T47D (cell line): ENCODE data around the gene STON1.
"Not testable (repeated sequence)": the region's sequence is repeated elsewhere in the genome, so short reads cannot be mapped to it uniquely, and the experiment has no call there.

Experiments
- DNase-seq, 2 experiments: peaks; one replicate each; pipeline versions ENCODE4 v3.0.0 to v3.0.0-alpha.2; 2011 to 2012; ENCODE audit warnings: low read depth in 1 of 2, low spot score in 1 of 2
- JUND ChIP-seq: IDR thresholded peaks from 2 replicates; pipeline ENCODE4 v1.6.1; 2012; ENCODE audit warnings: low read depth
- in situ Hi-C: cut with HindIII; loops from 2 replicates; pipeline ENCODE4 v1.10.0; 2016; ENCODE audit warnings: low sequenced_read_pairs, low pct_unique_long_range_greater_than_20kb

The STON1 gene

DNA sequence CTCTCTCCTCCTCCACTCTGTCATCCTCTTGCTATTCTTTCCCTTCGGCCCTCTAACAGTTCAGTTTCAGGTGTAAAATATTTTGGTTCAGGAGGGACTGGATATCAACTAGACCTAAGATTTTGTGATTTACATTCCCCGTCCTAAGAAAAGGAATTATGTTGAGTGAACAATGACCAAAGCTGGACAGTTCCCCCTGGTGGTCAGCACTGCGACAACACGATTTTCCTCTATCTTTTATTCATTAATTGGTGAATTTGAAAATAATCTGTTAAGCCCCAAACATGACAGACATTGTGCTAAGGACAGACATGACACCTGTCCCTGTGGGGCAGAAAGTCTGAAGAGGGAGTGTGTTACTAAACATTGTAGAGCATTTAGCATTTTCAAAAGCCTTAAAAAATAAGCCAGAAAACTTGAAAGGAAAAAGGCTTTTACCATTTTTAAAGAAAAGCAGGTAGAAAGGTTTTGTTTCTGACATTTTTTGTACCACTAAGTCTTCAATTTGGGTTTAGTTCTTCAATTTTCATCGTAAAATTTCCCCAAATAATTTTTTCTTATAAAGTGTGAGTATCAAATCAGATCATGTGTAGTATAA is 59.3 kb downstream of the STON1 start:
- TF ChIP-seq JUND = no peak
- in situ Hi-C loops = no loop called here
- peak in 1 of 2 experiments; percentile 36 for DNase-seq

DNA sequence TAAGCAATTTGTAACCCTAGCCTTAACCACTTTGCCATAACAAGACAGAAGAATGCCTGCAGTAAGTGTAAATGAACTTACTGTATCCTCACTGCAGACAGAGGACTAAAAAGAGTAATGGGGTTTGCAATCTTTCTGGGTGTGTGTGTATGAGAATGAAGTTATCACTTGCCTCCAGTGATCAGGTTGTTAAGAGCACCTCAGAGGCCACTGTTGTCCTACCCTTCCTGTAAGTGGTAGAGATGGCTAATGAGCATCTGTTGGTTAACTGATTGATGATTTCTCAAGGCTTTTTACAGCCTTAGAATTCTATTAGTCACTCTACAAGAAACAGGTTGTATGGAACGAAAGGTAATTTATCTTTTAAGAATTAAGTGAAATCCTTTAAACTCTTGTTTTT is 60.1 kb downstream of the STON1 start:
- in situ Hi-C loops = no loop called here
- DNase-seq = no peak
- TF ChIP-seq JUND = no peak

DNA sequence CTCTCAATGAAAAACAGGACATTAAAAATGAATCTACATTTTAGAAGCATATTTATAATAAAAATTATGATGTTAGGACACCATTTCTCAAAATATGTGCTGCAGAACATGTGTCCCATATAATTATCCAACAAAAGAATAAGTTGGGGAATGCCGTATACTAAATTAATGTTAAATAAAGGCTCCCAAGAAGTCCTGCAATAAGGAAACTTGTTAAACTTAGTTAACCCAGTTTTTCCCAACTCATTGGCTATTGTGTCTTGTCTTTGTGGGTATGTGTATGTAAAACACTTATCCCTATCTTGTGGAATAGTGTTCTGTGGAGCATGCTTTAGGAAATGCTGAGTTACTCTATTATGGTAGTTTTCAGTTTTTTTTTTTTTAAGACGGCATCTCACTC is 62.1 kb downstream of the STON1 start:
- no peak for TF ChIP-seq JUND
- DNase-seq = no peak
- in situ Hi-C loops = no loop called here

DNA sequence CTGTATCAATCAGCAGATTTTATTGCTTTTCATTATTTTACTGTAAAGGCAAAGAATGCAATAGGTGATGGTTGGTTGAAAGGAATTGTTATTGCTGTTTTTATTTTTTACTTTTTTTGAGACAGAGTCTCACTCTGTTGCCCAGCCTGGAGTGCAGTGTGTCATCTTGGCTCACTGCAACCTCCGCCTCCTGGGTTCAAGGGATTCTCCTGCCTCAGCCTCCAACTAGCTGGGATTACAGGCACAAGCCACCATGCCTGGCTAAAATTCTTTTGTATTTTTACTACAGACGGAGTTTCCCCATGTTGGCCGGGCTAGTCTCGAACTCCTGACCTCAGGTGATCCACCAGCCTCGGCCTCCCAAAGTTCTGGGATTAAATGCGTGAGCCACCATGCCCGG is 66.8 kb downstream of the STON1 start:
- in situ Hi-C loops, DNase-seq: not testable (repeated sequence)

DNA sequence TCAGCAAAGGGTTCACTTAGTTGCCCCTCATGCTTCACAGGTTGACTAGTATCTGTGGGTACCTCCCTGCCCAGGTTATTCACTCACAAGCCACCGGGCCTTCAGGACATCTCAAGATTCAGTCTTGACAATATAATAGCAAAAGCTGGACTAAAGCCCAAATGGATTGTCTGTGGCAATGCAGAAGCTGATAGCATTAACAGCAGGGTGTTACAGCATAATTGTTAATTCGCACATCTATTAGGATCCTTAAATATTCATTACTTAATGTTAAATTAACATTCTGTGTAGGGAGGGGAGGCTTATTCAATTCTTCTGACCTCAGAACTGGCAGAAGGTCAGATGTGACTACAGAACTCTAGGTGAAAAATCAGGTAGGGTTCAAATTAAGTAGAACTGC is 67.5 kb downstream of the STON1 start:
- TF ChIP-seq JUND = no peak
- in situ Hi-C loops = no loop called here
- DNase-seq = no peak

DNA sequence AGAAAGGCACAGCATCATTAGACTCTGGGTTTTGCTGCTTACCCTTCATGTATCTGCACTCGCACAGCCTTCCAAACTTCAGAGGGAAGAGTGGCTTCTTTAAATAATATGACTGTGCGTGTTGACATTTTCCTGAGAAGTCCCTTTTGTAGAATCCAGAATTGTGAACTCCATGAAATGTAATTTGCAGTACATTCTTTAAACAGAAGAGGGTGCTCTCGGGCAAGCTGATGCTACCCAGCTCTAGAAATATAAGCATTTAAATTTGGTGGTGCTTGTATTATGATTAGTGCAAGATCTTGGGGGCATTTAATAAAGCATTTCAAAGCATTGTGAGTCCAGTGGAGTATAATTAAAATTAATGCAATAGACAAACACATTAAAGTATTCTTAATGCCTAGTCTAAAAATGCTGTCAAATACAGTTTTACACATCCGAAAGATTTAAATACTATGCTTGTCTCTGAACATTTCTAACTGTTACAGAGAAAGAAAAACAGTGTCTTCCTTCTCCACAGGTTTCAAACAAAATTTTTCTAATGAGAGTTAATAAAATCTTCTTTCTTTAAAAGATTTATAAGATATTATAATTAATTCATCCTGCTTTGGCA is 70.4 kb downstream of the STON1 start:
- peak in 1 of 2 experiments; percentile 49 for DNase-seq
- no peak for TF ChIP-seq JUND
- in situ Hi-C loops = no loop called here

DNA sequence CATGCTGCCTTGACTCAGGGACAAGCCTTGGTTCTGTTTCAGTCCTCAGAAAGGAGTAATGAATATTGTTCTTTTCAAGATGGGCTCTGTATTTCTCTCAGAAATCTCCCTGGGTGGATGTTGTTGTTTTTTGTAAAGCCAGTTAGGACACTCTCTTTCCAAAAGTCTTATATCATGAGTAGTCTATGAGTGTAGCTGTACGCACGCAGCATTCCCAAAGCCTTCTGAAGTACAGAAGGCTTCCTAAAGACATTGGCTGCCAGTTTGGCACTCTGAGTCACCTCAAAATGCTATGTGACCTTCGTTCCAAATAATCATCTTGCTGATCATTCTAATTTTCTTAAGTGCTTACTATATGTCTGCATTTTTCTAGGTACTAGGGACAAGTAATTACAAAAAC is 71.0 kb downstream of the STON1 start:
- no peak for DNase-seq
- TF ChIP-seq JUND = no peak
- in situ Hi-C loops = no loop called here

DNA sequence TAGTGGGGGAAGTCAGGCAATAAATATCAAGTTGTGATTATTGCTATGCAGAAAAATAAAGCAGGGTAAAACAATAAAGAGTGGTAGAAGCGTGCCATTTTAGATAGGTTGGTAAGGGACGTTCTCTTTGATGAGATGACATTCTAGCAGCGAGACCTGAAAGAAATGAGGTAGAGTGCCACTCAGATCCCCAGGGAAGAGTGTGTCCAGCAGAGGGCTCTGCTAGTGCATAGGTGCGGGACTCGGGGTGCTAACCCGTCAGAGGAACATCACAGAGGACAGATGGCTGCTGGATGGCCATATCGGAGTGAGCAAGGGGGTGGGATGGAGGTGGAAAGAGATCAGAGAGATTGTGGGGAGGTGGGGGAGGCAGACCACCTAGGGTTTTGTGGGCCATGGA is 71.4 kb downstream of the STON1 start:
- peak in 1 of 2 experiments; percentile 52 for DNase-seq
- TF ChIP-seq JUND = no peak
- in situ Hi-C loops = no loop called here

DNA sequence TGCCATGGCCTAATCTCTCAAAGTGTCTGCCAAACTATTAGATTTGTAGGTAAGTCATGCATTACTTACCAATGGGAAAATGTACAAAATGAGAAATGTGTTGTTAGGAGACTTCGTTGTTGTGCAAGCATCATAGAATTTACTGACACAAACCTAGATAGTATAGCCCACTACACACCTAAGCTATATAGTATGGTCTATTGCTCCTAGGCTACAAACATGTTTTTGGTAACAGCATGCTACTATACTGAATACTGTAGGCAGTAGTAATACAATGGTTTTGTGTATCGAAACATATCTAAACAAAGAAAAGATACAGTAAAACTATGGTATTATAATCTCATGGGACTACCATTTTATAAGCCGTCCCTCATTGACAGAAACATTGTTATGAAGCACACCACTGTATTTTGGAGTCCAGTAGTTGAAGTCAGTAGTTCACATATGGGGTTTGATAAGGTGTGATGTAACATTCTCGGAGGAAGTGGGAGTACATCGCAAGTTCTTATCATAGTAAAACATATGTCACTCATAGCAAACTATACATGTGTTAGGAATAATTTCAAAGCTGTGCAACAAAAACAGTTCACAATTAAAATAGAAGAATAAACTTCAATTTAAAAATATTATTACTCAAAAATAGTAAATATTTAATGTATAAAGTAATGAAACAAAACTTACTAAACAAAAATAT is 75.7 kb downstream of the STON1 start:
- in situ Hi-C loops = no loop called here
- TF ChIP-seq JUND = no peak
- DNase-seq = no peak

DNA sequence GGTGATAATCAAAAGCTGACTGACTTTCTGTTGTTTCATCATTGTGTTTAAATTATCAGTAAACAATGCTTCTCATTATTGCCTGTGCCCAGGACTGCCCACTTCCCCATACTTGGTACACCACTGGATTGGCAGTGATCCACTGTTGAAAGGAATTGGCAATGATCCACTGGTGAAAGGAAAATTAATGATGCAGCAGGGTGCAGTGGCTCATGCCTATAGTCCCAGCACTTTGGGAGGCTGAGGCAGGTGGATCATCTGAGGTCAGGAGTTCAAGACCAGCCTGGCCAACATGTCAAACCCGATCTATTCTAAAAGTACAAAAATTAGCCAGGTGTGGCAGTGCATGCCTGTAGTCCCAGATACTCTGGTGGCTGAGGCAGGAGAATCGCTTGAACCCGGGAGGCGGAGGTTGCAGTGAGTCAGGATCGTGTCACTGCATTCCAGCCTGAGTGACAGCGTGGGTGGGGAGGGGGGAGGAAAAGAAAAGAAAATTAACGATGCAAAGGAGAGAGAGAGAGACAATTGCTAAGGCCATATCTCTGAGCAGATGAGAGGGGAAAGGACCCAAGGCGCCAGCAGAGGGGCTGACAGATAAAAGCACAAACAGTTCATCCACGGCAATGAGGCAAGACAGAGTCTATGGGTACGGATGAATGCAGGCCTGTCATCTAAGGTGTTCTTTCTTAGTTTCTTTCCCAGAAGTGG is 77.5 kb downstream of the STON1 start:
- in situ Hi-C loops = no loop called here
- peak in 1 of 2 experiments; percentile 26 for DNase-seq
- no peak for TF ChIP-seq JUND

DNA sequence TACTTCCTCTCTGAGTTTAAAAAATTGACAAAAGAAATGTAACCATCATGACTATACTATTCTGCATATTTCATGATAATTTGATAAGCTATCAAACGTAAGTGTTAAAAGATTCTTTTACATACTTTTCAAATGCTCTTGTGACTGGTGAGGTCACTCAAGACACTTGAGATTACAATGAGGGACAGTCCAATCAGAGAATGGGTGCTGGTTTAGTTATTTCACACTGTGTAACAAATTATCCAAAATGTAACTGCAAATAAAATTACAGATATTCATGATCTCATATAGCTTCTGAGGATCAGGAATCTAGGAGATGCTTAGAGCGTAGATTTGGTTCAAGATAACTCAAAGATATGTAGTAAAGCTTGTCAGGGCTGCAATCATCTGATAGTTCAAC is 83.3 kb downstream of the STON1 start:
- in situ Hi-C loops = no loop called here
- TF ChIP-seq JUND = no peak
- no peak for DNase-seq

DNA sequence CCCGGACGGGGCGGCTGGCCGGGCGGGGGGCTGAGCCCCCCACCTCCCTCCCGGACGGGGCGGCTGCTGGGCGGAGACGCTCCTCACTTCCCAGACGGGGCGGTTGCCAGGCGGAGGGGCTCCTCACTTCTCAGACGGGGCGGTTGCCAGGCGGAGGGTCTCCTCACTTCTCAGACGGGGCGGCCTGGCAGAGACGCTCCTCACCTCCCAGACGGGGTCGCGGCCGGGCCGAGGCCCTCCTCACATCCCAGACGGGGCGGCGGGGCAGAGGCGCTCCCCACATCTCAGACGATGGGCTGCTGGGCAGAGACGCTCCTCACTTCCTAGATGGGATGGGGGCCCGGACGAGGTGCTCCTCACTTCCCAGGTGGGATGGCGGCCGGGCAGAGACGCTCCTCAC is 84.6 kb downstream of the STON1 start:
- in situ Hi-C loops, DNase-seq: not testable (repeated sequence)

DNA sequence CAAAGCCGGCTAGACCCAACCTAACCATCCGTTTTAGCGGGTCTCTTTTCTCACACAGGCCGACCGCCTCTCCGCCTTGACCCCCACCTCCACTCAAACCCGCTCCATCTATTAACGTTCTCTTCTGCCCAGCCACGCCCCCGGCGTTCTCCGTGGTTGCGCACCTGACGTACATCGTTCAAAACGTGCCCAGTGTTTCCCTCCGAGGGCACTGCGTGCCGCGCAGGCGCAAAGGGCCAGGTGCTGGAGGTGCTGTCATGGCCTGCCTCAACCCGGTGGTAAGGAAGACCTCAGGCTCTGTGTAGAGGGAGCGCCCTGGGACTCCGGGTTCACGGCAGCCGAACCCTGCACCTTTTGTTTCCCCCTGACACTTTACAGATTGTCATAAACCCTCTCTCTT is 87.7 kb downstream of the STON1 start, which contains the start of gene GTF2A1L:
TSS of gene GTF2A1L (plus strand) at position 239 of the 400 bp plus-strand sequence. CDS start at position 258, 19 bp downstream.
- in situ Hi-C loops = no loop called here
- DNase-seq = no peak
- TF ChIP-seq JUND = no peak
